GM23248 (cell line): Measurements from ENCODE around the gene TTYH1. TPM values are rescaled to one million over a fixed set of nuclear protein-coding genes. Genes with fewer than 3 reads are reported as not detected.
"Not testable (repeated sequence)": the region's sequence is repeated elsewhere in the genome, so short reads cannot be mapped to it uniquely, and the experiment has no call there.

Experiments
- DNase-seq: peaks from one replicate; pipeline ENCODE4 v3.0.0-alpha.2; 2015
- H2AFZ ChIP-seq: fragments of 200-600 bp; sonication (generic); 2 replicates; pipeline ENCODE4 v1.6.1; 2016; ENCODE audit warnings: antibody characterized with exemption
- H3F3A ChIP-seq: fragments of 200-600 bp; sonication (generic); 2 replicates; pipeline ENCODE4 v1.6.1; 2016; ENCODE audit warnings: mild to moderate bottlenecking, antibody characterized with exemption, mixed run types; ENCODE audit not compliant: insufficient read depth
- H3K27ac ChIP-seq: fragments of 200-600 bp; sonication (generic); 2 replicates; pipeline ENCODE4 v1.5.1; 2016; ENCODE audit warnings: mild to moderate bottlenecking
- H3K27me3 ChIP-seq: fragments of 200-600 bp; sonication (generic); replicated peaks from 2 replicates; pipeline ENCODE4 v1.6.1; 2016; ENCODE audit warnings: mild to moderate bottlenecking; ENCODE audit not compliant: insufficient read depth
- H3K36me3 ChIP-seq: fragments of 200-600 bp; sonication (generic); 2 replicates; pipeline ENCODE4 v1.6.1; 2016; ENCODE audit warnings: low read depth, mild to moderate bottlenecking
- H3K4me1 ChIP-seq: fragments of 200-600 bp; sonication (generic); 2 replicates; pipeline ENCODE4 v1.6.1; 2016; ENCODE audit warnings: mild to moderate bottlenecking; ENCODE audit not compliant: insufficient read depth
- H3K4me2 ChIP-seq: fragments of 200-600 bp; sonication (generic); one replicate; pipeline ENCODE4 v1.6.1; 2016; ENCODE audit warnings: mild to moderate bottlenecking; ENCODE audit not compliant: unreplicated experiment
- H3K4me3 ChIP-seq: fragments of 200-600 bp; sonication (generic); 2 replicates; pipeline ENCODE4 v1.5.1; 2016; ENCODE audit warnings: mild to moderate bottlenecking
- H3K79me2 ChIP-seq: fragments of 200-600 bp; sonication (generic); 2 replicates; pipeline ENCODE4 v1.6.1; 2016; ENCODE audit warnings: mild to moderate bottlenecking; ENCODE audit not compliant: insufficient read depth
- H3K9ac ChIP-seq: fragments of 200-600 bp; sonication (generic); 2 replicates; pipeline ENCODE4 v1.6.1; 2016; ENCODE audit warnings: mild to moderate bottlenecking
- H3K9me2 ChIP-seq: fragments of 200-600 bp; sonication (generic); 2 replicates; pipeline ENCODE4 v1.6.1; 2016; ENCODE audit warnings: mixed run types, mild to moderate bottlenecking, moderate library complexity; ENCODE audit not compliant: insufficient read depth
- H3K9me3 ChIP-seq: fragments of 200-600 bp; sonication (generic); one replicate; pipeline ENCODE4 v1.6.1; 2017; ENCODE audit warnings: low read depth
- H4K20me1 ChIP-seq: fragments of 200-600 bp; sonication (generic); 2 replicates; pipeline ENCODE4 v1.6.0; 2016; ENCODE audit not compliant: insufficient read depth
- EZH2 ChIP-seq: fragments of 200-600 bp; sonication (generic); IDR thresholded peaks from 2 replicates; pipeline ENCODE4 v1.6.1; 2018; ENCODE audit warnings: antibody characterized with exemption, mild to moderate bottlenecking; ENCODE audit not compliant: insufficient read depth, poor library complexity, severe bottlenecking
- EZH2phosphoT487 ChIP-seq: fragments of 200-600 bp; sonication (generic); IDR thresholded peaks from 2 replicates; pipeline ENCODE4 v1.6.1; 2018; ENCODE audit warnings: antibody characterized with exemption, moderate library complexity, mild to moderate bottlenecking, low read depth; ENCODE audit not compliant: insufficient read depth
- WGBS, 2 experiments: methylation state at CpG; one replicate each; pipeline ENCODE4 v1.1.6; 2015 to 2017; ENCODE audit warnings: low lambda C conversion rate in 2 of 2, low coverage in 1 of 2; ENCODE audit errors: missing lambda C conversion rate in 2 of 2; 5-methylcytosine and 5-hydroxymethylcytosine counted together
- in situ Hi-C: fragments of 300-500 bp; cut with MboI; formaldehyde crosslinking; loops from 2 replicates; pipeline ENCODE4 v1.15.0; 2020
- polyA plus RNA-seq: library from polyadenylated mRNA; unstranded; fragments of >200 nt; fragmentation: Nextera tagmentation; extraction: Ambion mirVana; gene quantifications from 2 replicates; pipeline ENCODE4 v1.2.1, GENCODE V29; 2016
- total RNA-seq: library from RNA; depleted of rRNA; stranded (reverse); fragments of >200 nt; shearing (Covaris generic); gene quantifications from 2 replicates; pipeline ENCODE4 v1.2.3, GENCODE V29; 2014

TTYH1 gene
- total and polyA plus RNA-seq, 2 experiments from 2014 or later, result 0.05 TPM; not detected in 1

DNA sequence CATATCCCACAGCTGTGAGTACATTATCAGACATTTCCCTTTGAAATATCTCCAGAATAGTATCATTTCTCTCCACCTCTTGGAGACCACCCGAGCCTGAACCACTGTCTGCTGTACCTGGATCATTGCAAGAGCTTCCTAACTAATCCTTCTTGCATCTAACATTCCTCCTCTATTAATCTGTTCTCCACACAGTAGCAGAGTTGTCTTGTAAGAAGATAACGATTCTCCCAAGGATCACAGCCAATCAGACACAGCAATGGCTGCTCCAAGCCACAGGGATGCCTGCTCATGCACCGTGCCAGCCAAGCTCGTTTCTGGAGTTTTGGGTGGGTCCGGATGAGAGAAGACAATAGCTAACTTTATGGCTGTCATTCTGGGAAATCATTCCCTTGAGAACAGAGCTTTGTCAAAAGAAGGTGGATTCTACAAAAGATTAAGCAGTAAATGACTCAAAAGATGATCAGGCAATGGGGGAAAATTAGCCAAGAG is 36.0 kb upstream of the TTYH1 start:
- Histone ChIP-seq H3K4me3 (no peak overlapping the region), H3K27ac (no peak overlapping the region), H4K20me1 (no peaks in the 10 kb centered on the region), H3F3A (no peaks in the 10 kb centered on the region), H3K27me3 (no peaks in the 10 kb centered on the region), H3K79me2 (no peaks in the 10 kb centered on the region), H3K9me3 (no peaks in the 10 kb centered on the region), H3K4me1 (no peaks in the 10 kb centered on the region), H3K36me3 (no peaks in the 10 kb centered on the region), H3K9me2 (no peaks in the 10 kb centered on the region), H2AFZ (no peak overlapping the region), H3K9ac (no peak overlapping the region), H3K4me2 (no peak overlapping the region)
- in situ Hi-C loops, result no loop called here
- no peak for DNase-seq
- 17 to 22% methylated on average over 5 of the region's 5 CpGs for WGBS, 2 experiments
- TF ChIP-seq EZH2phosphoT487 (no peak), EZH2 (no peak)

DNA sequence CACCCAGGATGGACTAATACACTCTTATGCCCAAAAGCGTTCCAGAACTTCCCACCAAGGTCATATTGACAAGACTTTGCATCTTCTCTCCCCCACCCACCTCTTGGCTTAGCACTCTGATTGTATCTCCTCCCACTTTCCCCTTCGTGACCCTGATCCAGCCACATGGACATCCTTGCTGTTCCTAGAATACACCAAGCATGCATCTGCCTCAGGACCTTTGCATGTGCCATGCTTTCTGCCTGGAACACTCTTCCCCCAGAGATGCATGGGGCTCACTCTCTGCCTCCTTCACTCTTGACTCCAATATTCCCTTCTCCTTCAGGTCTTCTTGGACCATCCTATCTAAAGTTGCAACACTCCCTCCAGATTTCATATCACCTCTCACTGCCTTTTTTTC is 34.4 kb upstream of the TTYH1 start:
- no peaks in the 10 kb centered on the region for H3K9me2 ChIP-seq
- 0 out of 2 replicates have a peak, but pooled peaks cover 4% of the 10 kb centered on the region for H3K27me3 ChIP-seq
- no peaks in the 10 kb centered on the region for H3K9me3 ChIP-seq
- no peak for DNase-seq
- no peak overlapping the region for H3K4me2 ChIP-seq
- no peaks in the 10 kb centered on the region for H3K79me2 ChIP-seq
- no peaks in the 10 kb centered on the region for H3F3A ChIP-seq
- in situ Hi-C loops, result no loop called here
- H3K4me3 ChIP-seq, result no peak overlapping the region
- no peak for TF ChIP-seq EZH2phosphoT487
- TF ChIP-seq EZH2, result no peak
- no peaks in the 10 kb centered on the region for H4K20me1 ChIP-seq
- H3K9ac ChIP-seq, result no peak overlapping the region
- H3K4me1 ChIP-seq, result no peaks in the 10 kb centered on the region
- WGBS, 2 experiments, result 16 to 34% methylated on average over 2 of the region's 2 CpGs
- no peak overlapping the region for H3K27ac ChIP-seq
- H2AFZ ChIP-seq, result no peak overlapping the region
- no peaks in the 10 kb centered on the region for H3K36me3 ChIP-seq

DNA sequence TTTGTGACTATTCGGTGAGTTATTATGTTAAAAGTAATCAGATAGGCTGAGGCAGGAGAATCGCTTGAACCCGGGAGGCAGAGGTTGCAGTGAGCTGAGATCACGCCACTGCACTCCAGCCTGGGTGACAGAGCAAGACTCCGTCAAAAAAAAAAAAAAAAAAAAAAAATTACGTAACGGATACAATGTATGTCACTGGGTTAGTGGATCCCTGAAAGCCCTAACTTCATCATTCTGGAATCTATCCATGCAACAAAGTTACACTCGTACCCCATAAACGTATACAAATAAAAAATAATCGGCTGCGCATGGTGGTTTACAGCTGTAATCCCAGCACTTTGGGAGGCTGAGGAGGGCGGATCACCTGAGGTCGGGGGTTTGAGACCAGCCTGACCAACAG is 33.2 kb upstream of the TTYH1 start:
- H3K27me3 ChIP-seq, H3F3A ChIP-seq: not testable (repeated sequence)

GRCh38 chr19:54383330-54383729 is 31.9 kb upstream of the TTYH1 start:
- peaks cover 17% of the 10 kb centered on the region; the same call in 1 of the 2 replicates for H3K27me3 ChIP-seq

More for the DNA sequence above, 33.2 kb upstream of the TTYH1 start:
- H3K4me1 ChIP-seq, H3K9me3 ChIP-seq, H3K27ac ChIP-seq, H4K20me1 ChIP-seq, H3K9ac ChIP-seq, H3K9me2 ChIP-seq, H3K79me2 ChIP-seq, H3K36me3 ChIP-seq, H3K4me3 ChIP-seq, H2AFZ ChIP-seq, DNase-seq, H3K4me2 ChIP-seq, in situ Hi-C loops: not testable (repeated sequence)
- WGBS, 2 experiments, result 51% methylated on average over 12 to 13 of the region's 13 CpGs

More at GRCh38 chr19:54383330-54383729, 31.9 kb upstream of the TTYH1 start:
- no peaks in the 10 kb centered on the region for H3K36me3 ChIP-seq
- no peak overlapping the region for H3K9ac ChIP-seq
- no peaks in the 10 kb centered on the region for H4K20me1 ChIP-seq
- H2AFZ ChIP-seq, result no peak overlapping the region
- H3K9me2 ChIP-seq, result no peaks in the 10 kb centered on the region
- no peak overlapping the region for H3K27ac ChIP-seq
- H3K79me2 ChIP-seq, result no peaks in the 10 kb centered on the region
- in situ Hi-C loops, result no loop called here
- DNase-seq, result no peak
- H3K4me1 ChIP-seq, result no peaks in the 10 kb centered on the region
- H3F3A ChIP-seq, result no peaks in the 10 kb centered on the region
- WGBS, 2 experiments, result 33 to 34% methylated on average over 4 of the region's 4 CpGs
- H3K4me3 ChIP-seq, result no peak overlapping the region
- TF ChIP-seq EZH2phosphoT487 (no peak), EZH2 (no peak)
- H3K4me2 ChIP-seq, result no peak overlapping the region
- H3K9me3 ChIP-seq, result no peaks in the 10 kb centered on the region
